Heart left ventricle (tissue), 16 donors: Measurements from ENCODE around the gene SENP8. TPM values are rescaled to one million over a fixed set of nuclear protein-coding genes. Genes with fewer than 3 reads are reported as not detected.

Experiments used
- ATAC-seq, 4 donors: fragments of 200-7000 bp; cut with Tn5 transposase; one replicate each; pipeline ENCODE4 v1.9.1; 2020 to 2022; ENCODE audit warnings: moderate library complexity in 4 of 4, mild to moderate bottlenecking in 3 of 4, moderate number of reproducible peaks in 1 of 4
- DNase-seq, 5 donors: peaks; one replicate each; pipeline ENCODE4 v3.0.0-alpha.2; 2020
- H3K27ac ChIP-seq, 12 donors: fragments of 200-600 bp; sonication (generic) in 4 of 12; one replicate each; pipeline versions ENCODE4 v1.5.0 to v1.8.0; 2016 to 2022; ENCODE audit warnings: mild to moderate bottlenecking in 2 of 12
- H3K27me3 ChIP-seq, 9 donors: fragments of 200-600 bp; sonication (generic) in 2 of 9; one replicate each; pipeline versions ENCODE4 v1.5.1 to v1.8.0; 2016 to 2022; ENCODE audit warnings: mild to moderate bottlenecking in 3 of 9
- H3K36me3 ChIP-seq, 9 donors: fragments of 200-600 bp; sonication (generic) in 2 of 9; one replicate each; pipeline versions ENCODE4 v1.5.0 to v1.8.0; 2018 to 2022; ENCODE audit warnings: mild to moderate bottlenecking in 2 of 9
- H3K4me1 ChIP-seq, 12 donors: fragments of 200-600 bp; sonication (generic) in 4 of 12; one replicate each; pipeline versions ENCODE4 v1.5.0 to v1.8.0; 2016 to 2022; ENCODE audit warnings: mild to moderate bottlenecking in 3 of 12
- H3K4me3 ChIP-seq, 12 donors: fragments of 200-600 bp; sonication (generic) in 4 of 12; one replicate each; pipeline versions ENCODE4 v1.5.0 to v1.8.0; 2017 to 2022; ENCODE audit warnings: mild to moderate bottlenecking in 9 of 12, moderate library complexity in 4 of 12
- H3K9me3 ChIP-seq, 12 donors: fragments of 200-600 bp; sonication (generic) in 4 of 12; one replicate each; pipeline versions ENCODE4 v1.5.0 to v1.8.0; 2016 to 2022; ENCODE audit warnings: mild to moderate bottlenecking in 1 of 12
- POLR2A ChIP-seq, 2 donors: fragments of 450-650 bp; IDR thresholded peaks; one replicate each; pipeline ENCODE4 v1.6.1; 2017; ENCODE audit warnings: antibody characterized with exemption in 2 of 2, mild to moderate bottlenecking in 2 of 2, moderate library complexity in 2 of 2
- WGBS, 4 donors: extraction: QIAGEN DNeasy Blood & Tissue Kit in 2 of 4; methylation state at CpG; one replicate each; pipeline versions ENCODE4 v1.1.5 to v1.1.7; 2013 to 2018; 5-methylcytosine and 5-hydroxymethylcytosine counted together
- intact Hi-C, 10 donors: fragments of 100-400 bp; cut with DNase I; formaldehyde crosslinking; loops; one replicate each; pipeline versions ENCODE4 v1.11.1 to v1.14.2; 2022
- polyA plus RNA-seq, 2 donors: library from polyadenylated mRNA; stranded (reverse); fragments of 200-250 nt; gene quantifications; one replicate each; pipeline ENCODE4 v1.2.3, GENCODE V29; 2013
- total RNA-seq, 9 donors: library from RNA; depleted of rRNA in 2 of 9; stranded (reverse); fragments of >200 nt in 2 of 9; fragmentation: NEBNext Ultra II Directional in 3 of 9; extraction: Animal tissue kit (Norgen Biotek cat#: 25700) in 3 of 9; gene quantifications; one replicate each; pipeline versions ENCODE4 v1.1.0 to v1.2.4, GENCODE V29; 2016 to 2023
- TF ChIP-seq, protein P1 (sequence below), 12 donors: fragments of 200-600 bp; sonication (generic) in 4 of 12; IDR thresholded peaks; one replicate each; pipeline versions ENCODE4 v1.5.0 to v1.8.0; 2018 to 2022; ENCODE audit warnings: antibody characterized with exemption in 12 of 12, mild to moderate bottlenecking in 5 of 12
- donor health status: ischemic (EF 13 %, LVEDD 7.1; RV severe dilation, severe dysfunction).
- donor health status: healthy with polysubstance abuse.
- donor health status: DM: no; HTN: yes; CAD: no.
- donor health status: DM: no; HTN: no; CAD: no.
- donor health status: ischemic (EF 25% LVEDD 6.9; RV normal size, moderate dysfunction).
- donor health status: ischemic (EF 25% LVEDD 5.7; RV mildly dilated, moderate dysfunction).
- donor health status: healthy.
- donor health status: DM: yes; HTN: yes; CAD: no.
- donor health status: ischemic (EF 35%, LVEDD 5.7; RV mildly dilated, moderate dysfunction).
- donor health status: nonischemic (EF 11% LVEDD 7.7; RV severe dilation, severe dysfunction).
- donor health status: DM: yes; HTN: yes; CAD: no.
- donor health status: PGD.
- donor health status: ischemic (EF 29% LVEDD 5.4; RV normal size, mild dysfunction).
- donor health status: nonischemic (EF 23%, LVEDD 6.1; RV moderate dilation, normal function).

Gene SENP8
- total and polyA plus RNA-seq, 11 donors: 2.1 to 7.6 (median 4.7) TPM

DNA sequence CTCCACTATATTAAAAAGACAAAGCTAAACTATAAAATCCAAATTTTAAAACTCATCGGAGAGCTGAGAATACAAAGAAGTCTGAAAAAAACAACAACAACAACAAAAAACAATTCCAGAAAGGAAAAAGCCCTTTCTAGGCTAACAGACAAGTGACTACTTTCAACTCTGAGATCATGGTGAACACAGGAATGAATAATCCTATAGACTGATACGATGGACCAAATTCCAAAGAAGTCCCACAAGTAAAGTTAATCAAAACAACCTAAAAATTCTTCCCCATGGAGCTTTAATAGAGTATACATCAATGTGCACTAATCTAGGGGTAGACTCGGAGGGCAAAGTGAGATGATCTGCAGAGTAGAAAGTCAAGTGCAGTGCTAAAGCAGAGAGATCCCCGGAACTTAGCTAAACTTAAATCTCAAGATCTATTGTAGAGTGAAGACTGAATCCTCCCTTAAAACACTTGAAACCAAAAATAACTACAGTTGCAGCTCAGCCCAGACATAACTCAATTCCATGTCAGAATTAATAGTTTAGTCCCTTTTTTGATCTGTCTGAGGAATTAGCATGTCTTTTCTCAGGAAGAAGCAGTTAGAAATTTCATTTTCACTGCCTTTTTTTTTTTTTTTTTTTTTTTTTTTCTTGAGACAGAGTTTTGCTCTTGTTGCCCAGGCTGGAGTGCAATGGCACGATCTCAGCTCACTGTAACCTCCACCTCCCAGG is 43.7 kb upstream of the SENP8 start:
- Histone ChIP-seq H3K27ac (no peak overlapping the region), H3K4me3 (no peak overlapping the region), H3K36me3 (no peaks in the 10 kb centered on the region), H3K4me1 (peaks cover 0 to 10% (median 0%) of the 10 kb centered on the region in 12 donors), H3K9me3 (no peaks in the 10 kb centered on the region), H3K27me3 (no peaks in the 10 kb centered on the region)
- WGBS, 4 donors: 70 to 81% (median 79%) methylated on average over 5 of the region's 5 CpGs
- TF ChIP-seq, protein P1, sequence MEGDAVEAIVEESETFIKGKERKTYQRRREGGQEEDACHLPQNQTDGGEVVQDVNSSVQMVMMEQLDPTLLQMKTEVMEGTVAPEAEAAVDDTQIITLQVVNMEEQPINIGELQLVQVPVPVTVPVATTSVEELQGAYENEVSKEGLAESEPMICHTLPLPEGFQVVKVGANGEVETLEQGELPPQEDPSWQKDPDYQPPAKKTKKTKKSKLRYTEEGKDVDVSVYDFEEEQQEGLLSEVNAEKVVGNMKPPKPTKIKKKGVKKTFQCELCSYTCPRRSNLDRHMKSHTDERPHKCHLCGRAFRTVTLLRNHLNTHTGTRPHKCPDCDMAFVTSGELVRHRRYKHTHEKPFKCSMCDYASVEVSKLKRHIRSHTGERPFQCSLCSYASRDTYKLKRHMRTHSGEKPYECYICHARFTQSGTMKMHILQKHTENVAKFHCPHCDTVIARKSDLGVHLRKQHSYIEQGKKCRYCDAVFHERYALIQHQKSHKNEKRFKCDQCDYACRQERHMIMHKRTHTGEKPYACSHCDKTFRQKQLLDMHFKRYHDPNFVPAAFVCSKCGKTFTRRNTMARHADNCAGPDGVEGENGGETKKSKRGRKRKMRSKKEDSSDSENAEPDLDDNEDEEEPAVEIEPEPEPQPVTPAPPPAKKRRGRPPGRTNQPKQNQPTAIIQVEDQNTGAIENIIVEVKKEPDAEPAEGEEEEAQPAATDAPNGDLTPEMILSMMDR (IDR thresholded peaks at IDR 0.05): no peak
- TF ChIP-seq POLR2A (IDR thresholded peaks at IDR 0.05): no peak
- no peak for DNase-seq
- ATAC-seq: no peak
- intact Hi-C loops: no loop called here

DNA sequence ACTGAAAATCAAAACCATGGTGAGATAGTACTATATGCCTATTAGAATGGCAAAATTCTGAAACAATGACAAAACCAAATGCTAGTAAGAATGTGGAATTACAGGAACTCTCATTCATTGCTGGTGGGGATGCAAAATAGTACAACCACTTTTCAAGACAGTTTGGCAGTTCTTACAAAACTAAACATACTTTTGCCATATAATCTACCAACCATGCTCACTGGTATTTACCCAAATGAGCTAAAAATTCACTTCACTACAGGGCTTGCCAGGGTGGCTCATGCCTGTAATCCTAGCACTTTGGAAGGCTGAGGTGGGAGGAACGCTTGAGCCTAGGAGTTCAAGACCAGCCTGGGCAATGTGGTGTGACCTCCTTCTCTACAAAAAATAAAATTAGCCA is 40.3 kb upstream of the SENP8 start:
- H3K9me3 ChIP-seq: no peaks in the 10 kb centered on the region
- DNase-seq: no peak
- H3K36me3 ChIP-seq: no peaks in the 10 kb centered on the region
- H3K27ac ChIP-seq: no peak overlapping the region
- H3K4me3 ChIP-seq: no peak overlapping the region
- H3K4me1 ChIP-seq: peaks cover 0 to 17% (median 0%) of the 10 kb centered on the region in 12 donors
- no peak for TF ChIP-seq POLR2A (IDR thresholded peaks at IDR 0.05)
- TF ChIP-seq, protein P1 (IDR thresholded peaks at IDR 0.05): no peak
- no peaks in the 10 kb centered on the region for H3K27me3 ChIP-seq
- intact Hi-C loops: no loop called here
- WGBS, 4 donors: 96 to 100% (median 99%) methylated on average over 1 of the region's 1 CpG
- ATAC-seq: no peak

DNA sequence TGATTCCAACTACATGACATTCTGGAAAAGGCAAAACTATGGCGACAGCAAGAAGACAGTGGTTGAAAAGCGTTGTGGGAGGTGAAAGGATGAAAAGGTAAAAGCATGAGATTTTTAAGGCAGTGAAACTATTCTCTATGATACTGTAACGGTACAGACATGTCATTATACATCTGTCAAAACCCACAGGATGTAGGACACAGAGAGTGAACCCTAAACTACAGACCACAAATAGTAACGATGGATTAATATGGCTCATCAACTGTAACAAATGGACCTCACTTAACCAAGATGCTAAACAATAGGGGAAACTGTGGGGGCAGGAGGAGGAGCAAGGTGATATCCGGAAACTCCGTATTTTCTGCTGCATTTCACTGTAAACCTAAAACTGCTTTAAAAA is 39.3 kb upstream of the SENP8 start:
- ATAC-seq (no peak), DNase-seq (no peak)
- Histone ChIP-seq H3K36me3 (no peaks in the 10 kb centered on the region), H3K9me3 (no peaks in the 10 kb centered on the region), H3K4me3 (no peak overlapping the region), H3K27me3 (no peaks in the 10 kb centered on the region), H3K27ac (no peak overlapping the region), H3K4me1 (peaks cover 0 to 17% (median 0%) of the 10 kb centered on the region in 12 donors)
- intact Hi-C loops: no loop called here
- no peak for TF ChIP-seq POLR2A (IDR thresholded peaks at IDR 0.05)
- TF ChIP-seq, protein P1 (IDR thresholded peaks at IDR 0.05): no peak
- 90 to 96% (median 93%) methylated on average over 6 of the region's 6 CpGs for WGBS, 4 donors

DNA sequence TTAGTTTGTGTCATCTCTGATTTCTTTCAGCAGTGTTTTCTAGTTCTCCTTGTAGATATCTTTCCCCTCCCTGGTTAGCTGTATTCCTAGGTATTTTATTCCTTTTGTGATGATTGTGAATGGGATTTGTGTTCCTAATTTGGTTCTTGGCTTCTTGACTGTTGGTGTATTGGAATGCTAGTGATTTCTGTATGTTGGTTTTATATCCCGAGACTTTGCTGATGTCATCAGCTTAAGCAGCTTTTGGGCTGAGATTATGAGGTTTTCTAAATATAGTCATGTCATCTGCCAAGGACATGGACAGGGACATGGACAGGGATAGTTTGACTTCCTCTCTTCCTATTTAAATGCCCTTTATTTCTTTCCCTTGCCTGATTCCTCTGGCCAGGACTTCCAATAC is 36.0 kb upstream of the SENP8 start:
- no peak for TF ChIP-seq POLR2A (IDR thresholded peaks at IDR 0.05)
- TF ChIP-seq, protein P1 (IDR thresholded peaks at IDR 0.05): no peak
- no peak for DNase-seq
- intact Hi-C loops: no loop called here

More for the DNA sequence above, 36.0 kb upstream of the SENP8 start:
- no peaks in the 10 kb centered on the region for H3K27me3 ChIP-seq
- no peaks in the 10 kb centered on the region for H3K36me3 ChIP-seq
- H3K27ac ChIP-seq: no peak overlapping the region
- H3K9me3 ChIP-seq: peaks cover 0 to 4% (median 0%) of the 10 kb centered on the region in 12 donors
- 67 to 89% (median 81%) methylated on average over 1 of the region's 1 CpG for WGBS, 4 donors
- ATAC-seq: no peak
- H3K4me1 ChIP-seq: peaks cover 0 to 12% (median 0%) of the 10 kb centered on the region in 12 donors
- no peak overlapping the region for H3K4me3 ChIP-seq
